GDM1 (cell line): Measurements from ENCODE around the gene AFF2.

Experiments used
- DNase-seq: peaks from one replicate; lab custom pipeline; 2025; lab: John Stamatoyannopoulos, UW

The AFF2 gene

DNA sequence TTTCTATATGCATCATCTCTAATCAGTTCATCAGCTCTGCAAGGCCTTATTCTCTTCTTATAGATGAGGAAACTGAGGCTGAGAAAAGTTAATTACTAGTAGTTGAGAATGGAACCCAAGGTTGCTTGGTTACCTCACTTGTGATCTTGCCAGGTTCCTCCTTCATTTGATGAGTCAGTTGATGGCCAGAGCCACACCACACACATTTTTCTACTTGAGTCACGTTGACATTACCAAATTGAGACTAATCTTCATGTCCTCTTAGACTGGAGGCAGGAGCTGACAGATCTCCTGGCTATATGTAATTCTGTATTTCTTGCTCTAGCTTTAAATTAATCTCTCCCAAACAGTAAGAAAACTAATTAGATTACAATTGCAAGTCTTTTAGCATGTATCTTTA is 428.4 kb downstream of the AFF2 start:
- DNase-seq, result no peak

DNA sequence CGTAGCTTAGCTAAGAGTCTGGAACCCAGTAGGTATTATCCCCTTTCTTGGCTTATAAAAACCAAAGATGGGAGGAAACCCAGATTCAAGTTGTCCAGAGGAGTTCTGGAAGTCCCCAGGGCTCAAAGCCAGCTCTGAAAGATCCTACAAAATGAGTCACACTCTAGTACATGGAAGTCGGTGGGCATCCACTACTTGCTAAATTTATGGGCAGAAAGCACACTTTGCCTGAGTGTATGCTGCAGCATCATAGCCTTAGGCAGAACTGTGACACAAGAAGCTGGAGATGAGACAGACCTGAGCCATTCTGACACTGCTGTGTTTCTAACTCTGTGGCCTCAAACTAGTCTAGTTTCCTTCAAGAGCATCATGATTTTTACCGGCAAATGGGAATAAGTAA is 429.3 kb downstream of the AFF2 start:
- no peak for DNase-seq

DNA sequence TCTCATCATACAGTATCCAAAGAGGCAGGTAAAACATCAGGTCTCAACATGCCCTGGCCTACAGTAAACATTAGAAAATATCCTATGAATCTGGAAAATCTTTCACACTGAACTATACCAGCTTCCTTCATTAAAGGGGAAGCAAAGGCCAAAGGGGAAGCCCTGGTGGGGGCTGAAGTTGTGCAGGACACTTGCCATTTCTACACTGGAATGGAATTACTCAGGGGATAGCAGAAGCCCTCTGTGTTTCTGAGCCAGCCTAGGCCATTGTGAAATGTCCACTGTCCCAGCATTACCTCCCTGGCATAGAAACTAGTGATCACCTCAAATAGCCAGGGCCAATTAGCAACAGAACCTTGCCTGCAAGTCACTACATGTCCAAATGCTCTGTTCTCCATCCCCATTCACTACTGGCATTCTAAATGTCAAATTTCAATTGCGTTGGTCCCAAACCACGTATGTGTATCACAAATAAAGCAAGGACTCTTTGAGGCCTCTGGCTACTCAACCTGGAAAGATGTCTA is 429.9 kb downstream of the AFF2 start:
- no peak for DNase-seq

DNA sequence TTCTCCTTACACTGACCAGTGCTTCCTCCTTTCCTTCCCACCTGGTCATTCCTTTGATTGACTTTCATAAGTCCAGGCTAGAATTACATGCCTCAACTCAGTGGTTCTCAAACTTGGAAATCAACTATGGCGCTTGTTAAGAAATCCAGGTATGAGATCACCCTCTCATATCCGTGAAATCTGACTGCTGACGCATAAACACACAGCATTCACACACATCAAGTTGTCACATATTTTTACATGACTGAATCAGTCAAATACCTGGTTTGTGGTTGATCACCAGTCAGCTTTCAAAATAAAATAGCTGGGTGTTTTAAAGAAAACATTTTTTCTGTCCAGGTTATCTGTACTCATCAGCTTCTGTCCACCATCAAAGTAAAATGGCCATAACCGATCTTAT is 433.5 kb downstream of the AFF2 start:
- no peak for DNase-seq

GRCh38 chrX:148938348-148938747 is 437.9 kb downstream of the AFF2 start:
- DNase-seq, result no peak

GRCh38 chrX:148940411-148940996 is 440.1 kb downstream of the AFF2 start:
- no peak for DNase-seq

DNA sequence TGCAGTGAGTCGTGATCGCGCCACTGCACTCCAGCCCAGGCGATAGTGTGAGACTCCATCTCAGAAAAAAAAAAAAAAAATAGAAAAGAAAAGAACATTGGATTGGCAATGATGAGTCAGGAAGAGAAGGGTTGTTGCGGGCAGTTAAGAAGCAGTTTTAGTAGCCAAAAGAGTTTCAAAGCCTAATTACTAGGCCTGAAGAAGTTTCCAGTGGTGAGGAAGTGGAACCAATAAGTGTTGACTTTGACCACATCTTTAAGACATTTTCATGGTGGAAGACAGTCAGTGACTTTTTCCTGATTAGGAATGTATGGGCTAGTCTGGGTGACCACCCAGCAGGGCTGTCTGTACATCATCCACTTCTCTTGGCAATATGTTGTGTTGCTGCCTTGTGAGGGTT is 442.3 kb downstream of the AFF2 start:
- no peak for DNase-seq

GRCh38 chrX:148947399-148947975 is 447.1 kb downstream of the AFF2 start:
- DNase-seq, result no peak

- no peak for DNase-seq
These were observed 455.9 kb downstream of the AFF2 start for GRCh38 chrX:148956352-148956751.

DNA sequence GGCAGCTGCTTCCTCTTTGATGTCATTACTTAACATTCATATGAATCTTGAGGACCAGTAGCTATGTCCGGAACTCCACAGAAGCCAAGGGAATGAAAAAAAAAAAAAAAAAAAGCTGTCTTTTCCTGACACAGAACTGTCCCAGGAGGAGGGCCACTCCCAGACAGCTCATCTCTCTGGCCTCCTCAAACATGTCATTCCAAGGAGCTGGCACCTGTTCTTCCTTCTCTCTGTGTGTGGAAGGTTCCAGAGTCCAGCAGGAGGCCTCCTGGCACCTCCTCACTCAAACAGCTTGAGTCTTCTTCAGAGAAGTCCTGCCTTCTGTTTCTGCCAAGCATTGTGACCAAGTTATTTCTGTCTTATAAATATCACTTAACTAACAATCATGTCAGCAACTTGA is 458.5 kb downstream of the AFF2 start:
- no peak for DNase-seq

GRCh38 chrX:148960060-148960459 is 459.6 kb downstream of the AFF2 start:
- DNase-seq, result no peak

GRCh38 chrX:148961985-148962384 is 461.6 kb downstream of the AFF2 start:
- no peak for DNase-seq

DNA sequence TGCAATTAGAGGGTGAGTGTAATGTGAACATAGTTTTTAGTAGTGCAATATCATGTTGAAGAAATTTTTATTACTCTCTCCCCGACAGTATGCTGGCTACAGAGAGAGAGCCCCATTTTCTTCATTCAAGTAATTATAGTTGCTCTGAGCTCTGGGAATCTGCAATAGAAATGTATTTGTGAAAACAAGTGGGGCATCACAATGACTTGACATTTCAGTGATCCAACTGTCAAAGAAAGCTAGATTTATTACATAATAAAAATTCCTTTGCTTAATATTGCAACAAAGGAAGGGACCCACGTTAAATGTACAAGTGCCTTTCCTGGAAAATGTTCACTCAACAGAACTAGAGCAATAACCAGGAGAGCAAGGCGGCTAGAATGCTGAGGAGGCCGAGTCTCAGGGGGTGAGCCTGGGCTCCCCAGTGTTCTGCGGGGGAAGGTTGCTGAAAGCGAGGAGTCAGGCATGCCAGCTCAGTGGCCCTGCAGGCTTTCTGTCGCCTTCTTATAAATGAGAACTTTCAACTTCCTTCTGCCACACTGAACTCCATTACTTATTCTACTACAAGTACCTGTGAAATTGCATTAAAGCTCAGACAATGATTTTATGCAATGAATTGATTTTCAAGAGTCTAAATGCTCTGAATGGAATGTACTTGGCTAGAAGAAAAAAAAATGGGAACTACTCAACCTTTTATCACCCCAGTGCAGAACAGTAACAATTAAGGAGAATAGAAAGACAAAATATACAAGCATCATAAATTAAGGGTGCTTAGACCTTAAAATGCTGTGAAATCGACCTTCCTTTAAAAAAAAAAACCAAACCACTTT is 476.4 kb downstream of the AFF2 start:
- DNase-seq, result no peak

GRCh38 chrX:148979786-148980185 is 479.4 kb downstream of the AFF2 start:
- no peak for DNase-seq

DNA sequence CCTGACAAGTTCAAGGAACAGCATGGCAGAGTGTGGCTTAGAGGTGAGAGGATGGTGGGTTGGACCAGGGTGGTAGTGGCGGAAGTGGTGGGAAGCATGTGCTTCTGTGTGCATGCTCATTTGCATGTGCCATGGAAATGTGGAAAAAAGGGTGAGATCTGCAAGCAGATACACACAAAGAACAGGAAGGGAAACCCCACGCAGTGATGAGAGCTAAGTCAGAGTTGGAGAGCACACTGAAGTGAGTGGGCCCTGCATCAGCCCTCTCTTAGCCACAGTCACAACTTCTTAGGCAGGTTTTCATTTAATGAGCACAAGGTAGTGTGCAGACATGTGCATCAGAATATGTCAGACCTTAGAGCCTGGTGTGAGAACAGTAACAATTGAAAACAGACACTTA is 483.8 kb downstream of the AFF2 start:
- no peak for DNase-seq

- DNase-seq, result no peak
These were observed 491.1 kb downstream of the AFF2 start for GRCh38 chrX:148991502-148991901.

- no peak for DNase-seq
These were observed 495.2 kb downstream of the AFF2 start for GRCh38 chrX:148995661-148996060.

- DNase-seq, result no peak
These were observed 501.9 kb downstream of the AFF2 start for GRCh38 chrX:149002320-149002719.

GRCh38 chrX:149003863-149004660 is 503.6 kb downstream of the AFF2 start:
- no peak for DNase-seq

- DNase-seq, result no peak
These were observed 504.5 kb downstream of the AFF2 start for GRCh38 chrX:149004936-149005335.

DNA sequence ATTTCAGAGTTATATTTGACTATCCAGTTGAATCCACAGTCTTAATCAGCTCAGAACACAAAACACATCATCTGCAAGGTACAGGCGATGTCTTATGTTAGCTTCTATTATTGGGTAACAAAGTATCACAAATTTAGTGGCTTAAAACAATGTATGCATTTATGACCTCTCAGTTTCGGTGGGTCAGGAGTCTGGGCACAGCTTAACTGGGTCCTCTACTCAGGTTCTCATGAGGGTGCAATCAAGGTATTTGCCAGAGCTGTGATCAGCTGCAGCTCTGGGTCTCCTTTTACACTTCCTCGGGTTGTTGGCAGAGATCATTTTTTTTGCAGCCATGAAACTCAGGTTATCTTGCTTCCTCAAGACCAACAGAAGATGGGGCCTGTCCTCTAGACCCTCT is 505.8 kb downstream of the AFF2 start:
- DNase-seq, result no peak

DNA sequence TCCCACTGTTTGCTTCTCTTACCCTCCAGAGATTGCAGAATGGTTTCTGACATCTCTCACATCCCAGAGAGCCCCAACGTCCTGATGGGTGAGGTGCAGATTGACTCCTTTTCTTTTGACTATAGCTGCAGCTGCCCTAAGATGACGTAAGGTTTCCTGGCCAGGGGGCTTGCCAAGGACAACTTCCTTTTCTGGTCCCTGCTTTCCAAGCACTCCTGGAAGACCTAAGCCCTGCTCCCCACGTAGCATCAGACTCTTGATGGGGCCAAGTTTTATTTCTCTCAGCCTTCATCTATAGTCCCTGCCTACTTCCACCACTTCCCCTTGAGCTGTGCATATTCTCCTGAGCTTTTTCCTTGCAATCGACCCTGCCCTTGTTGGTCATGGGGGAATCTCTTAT is 507.0 kb downstream of the AFF2 start:
- no peak for DNase-seq
